HG03103 (cell line): ENCODE results near the gene MMP15.
"Not testable (repeated sequence)": the region's sequence is repeated elsewhere in the genome, so short reads cannot be mapped to it uniquely, and the experiment has no call there.

Experiments
- ATAC-seq: cut with Tn5 transposase; IDR thresholded peaks from one replicate; pipeline ENCODE4 v1.9.1; 2021; ENCODE audit warnings: low read depth; ENCODE audit not compliant: unreplicated experiment

MMP15 gene

GRCh38 chr16:58082381-58082780 lies 56.8 kb downstream of the MMP15 start:
- no peak for ATAC-seq

- no peak for ATAC-seq
Observed at GRCh38 chr16:58084635-58085034, 59.1 kb downstream of the MMP15 start.

GRCh38 chr16:58085171-58085570 lies 59.6 kb downstream of the MMP15 start:
- ATAC-seq, result no peak

GRCh38 chr16:58085584-58086251 lies 60.2 kb downstream of the MMP15 start:
- no peak for ATAC-seq

- no peak for ATAC-seq
Observed at GRCh38 chr16:58086381-58087208, 61.0 kb downstream of the MMP15 start.

GRCh38 chr16:58087209-58087913 lies 61.8 kb downstream of the MMP15 start:
- ATAC-seq, result no peak

- no peak for ATAC-seq
Observed at GRCh38 chr16:58088091-58088490, 62.5 kb downstream of the MMP15 start.

GRCh38 chr16:58090396-58090795 lies 64.8 kb downstream of the MMP15 start:
- not testable (repeated sequence) for ATAC-seq

GRCh38 chr16:58094026-58094425 lies 68.5 kb downstream of the MMP15 start:
- ATAC-seq, result no peak

GRCh38 chr16:58094791-58095574 lies 69.4 kb downstream of the MMP15 start:
- no peak for ATAC-seq

GRCh38 chr16:58095575-58095960 lies 70.0 kb downstream of the MMP15 start:
- not testable (repeated sequence) for ATAC-seq

GRCh38 chr16:58096249-58096648 lies 70.7 kb downstream of the MMP15 start:
- no peak for ATAC-seq
